OCI-LY7 (cell line): ENCODE measurements around the gene MGRN1. TPM values are rescaled to one million over a fixed set of nuclear protein-coding genes. Genes with fewer than 3 reads are reported as not detected.

Experiments
- BruUV-seq: library from RNA; stranded (reverse); fragments of 400-500 nt; replicated peaks from 2 replicates; lab custom pipeline; 2021; lab: Mats Ljungman, UMichigan
- CTCF ChIA-PET: fragments of 300-600 bp; sonication (Branson Sonifier 250); formaldehyde crosslinking; loops from one replicate; lab custom pipeline; 2022; ENCODE audit warnings: antibody characterized with exemption; ENCODE audit not compliant: unreplicated experiment; lab: Charles Lee
- POLR2A ChIA-PET: fragments of 300-600 bp; sonication (Branson Sonifier 250); formaldehyde crosslinking; loops from one replicate; lab custom pipeline; 2022; ENCODE audit warnings: antibody characterized with exemption; lab: Charles Lee
- DNase-seq: peaks from one replicate; pipeline ENCODE4 v3.0.0-alpha.2; 2015; ENCODE audit warnings: low spot score
- H2AFZ ChIP-seq: fragments of 200-600 bp; sonication (generic), shearing (Covaris generic); 2 replicates; pipeline ENCODE4 v1.6.1; 2014; ENCODE audit warnings: mild to moderate bottlenecking, antibody characterized with exemption, low read length, moderate library complexity
- H3K27ac ChIP-seq: fragments of 200-600 bp; sonication (generic); 2 replicates; pipeline ENCODE4 v1.5.1; 2014; ENCODE audit warnings: mixed run types, low read depth, mild to moderate bottlenecking, moderate library complexity, low read length, inconsistent platforms; ENCODE audit not compliant: poor library complexity, severe bottlenecking
- H3K36me3 ChIP-seq: fragments of 200-600 bp; sonication (generic); 2 replicates; pipeline ENCODE4 v1.6.1; 2014; ENCODE audit warnings: mild to moderate bottlenecking, antibody characterized with exemption, low read length, moderate library complexity, mixed read lengths; ENCODE audit not compliant: insufficient read depth
- H3K4me1 ChIP-seq: fragments of 200-600 bp; sonication (generic); 2 replicates; pipeline ENCODE4 v1.5.1; 2014; ENCODE audit warnings: mild to moderate bottlenecking, low read length; ENCODE audit not compliant: insufficient read depth, poor library complexity, severe bottlenecking
- H3K4me2 ChIP-seq: fragments of 200-600 bp; sonication (generic); 2 replicates; pipeline ENCODE4 v1.6.1; 2014; ENCODE audit warnings: mild to moderate bottlenecking, low read length
- H3K4me3 ChIP-seq: fragments of 200-600 bp; sonication (generic); 2 replicates; pipeline ENCODE4 v1.5.1; 2014; ENCODE audit warnings: mild to moderate bottlenecking, low read depth, low read length; ENCODE audit not compliant: poor library complexity, severe bottlenecking
- H3K79me2 ChIP-seq: fragments of 200-600 bp; sonication (generic); 2 replicates; pipeline ENCODE4 v1.6.1; 2016; ENCODE audit warnings: low read depth, mild to moderate bottlenecking, low read length, moderate library complexity, mixed read lengths; ENCODE audit not compliant: insufficient read depth
- H3K9me2 ChIP-seq: fragments of 200-600 bp; sonication (generic); 2 replicates; pipeline ENCODE4 v1.6.1; 2016; ENCODE audit warnings: mild to moderate bottlenecking, low read length, mixed read lengths; ENCODE audit not compliant: insufficient read depth
- H3K9me3 ChIP-seq: fragments of 200-600 bp; sonication (generic); 2 replicates; pipeline ENCODE4 v1.6.1; 2014; ENCODE audit warnings: mild to moderate bottlenecking, mixed run types, low read length, mixed read lengths
- H4K20me1 ChIP-seq: fragments of 200-600 bp; sonication (generic); 2 replicates; pipeline ENCODE4 v1.6.1; 2014; ENCODE audit warnings: mild to moderate bottlenecking, antibody characterized with exemption, low read length, moderate library complexity, mixed read lengths; ENCODE audit not compliant: insufficient read depth
- EZH2phosphoT487 ChIP-seq: fragments of 200-600 bp; sonication (generic); IDR thresholded peaks from 2 replicates; pipeline ENCODE4 v1.6.1; 2018; ENCODE audit warnings: low read depth, borderline replicate concordance, mild to moderate bottlenecking, mixed run types, antibody characterized with exemption, low read length, moderate library complexity, mixed read lengths
- intact Hi-C: fragments of 100-400 bp; cut with micrococcal nuclease; formaldehyde crosslinking; loops from one replicate; pipeline ENCODE4 v1.10.0; 2022; ENCODE audit not compliant: unreplicated experiment
- total RNA-seq, 2 experiments: library from RNA; depleted of rRNA in 1 of 2; stranded (reverse); fragments of >200 nt in 1 of 2; shearing (Covaris generic) in 1 of 2; gene quantifications; 2 replicates each; pipeline ENCODE4 v1.2.3, GENCODE V29; 2014 to 2022
- TF ChIP-seq, protein P1 (sequence below): fragments of 200-600 bp; sonication (generic); conservative IDR thresholded peaks from 2 replicates; pipeline ENCODE4 v1.5.1; 2014; ENCODE audit warnings: mild to moderate bottlenecking, antibody characterized with exemption, low read length, moderate library complexity, mixed read lengths

MGRN1 gene
- total RNA-seq, 2 experiments from 2014 or later: 14.1 to 43.1 TPM

DNA sequence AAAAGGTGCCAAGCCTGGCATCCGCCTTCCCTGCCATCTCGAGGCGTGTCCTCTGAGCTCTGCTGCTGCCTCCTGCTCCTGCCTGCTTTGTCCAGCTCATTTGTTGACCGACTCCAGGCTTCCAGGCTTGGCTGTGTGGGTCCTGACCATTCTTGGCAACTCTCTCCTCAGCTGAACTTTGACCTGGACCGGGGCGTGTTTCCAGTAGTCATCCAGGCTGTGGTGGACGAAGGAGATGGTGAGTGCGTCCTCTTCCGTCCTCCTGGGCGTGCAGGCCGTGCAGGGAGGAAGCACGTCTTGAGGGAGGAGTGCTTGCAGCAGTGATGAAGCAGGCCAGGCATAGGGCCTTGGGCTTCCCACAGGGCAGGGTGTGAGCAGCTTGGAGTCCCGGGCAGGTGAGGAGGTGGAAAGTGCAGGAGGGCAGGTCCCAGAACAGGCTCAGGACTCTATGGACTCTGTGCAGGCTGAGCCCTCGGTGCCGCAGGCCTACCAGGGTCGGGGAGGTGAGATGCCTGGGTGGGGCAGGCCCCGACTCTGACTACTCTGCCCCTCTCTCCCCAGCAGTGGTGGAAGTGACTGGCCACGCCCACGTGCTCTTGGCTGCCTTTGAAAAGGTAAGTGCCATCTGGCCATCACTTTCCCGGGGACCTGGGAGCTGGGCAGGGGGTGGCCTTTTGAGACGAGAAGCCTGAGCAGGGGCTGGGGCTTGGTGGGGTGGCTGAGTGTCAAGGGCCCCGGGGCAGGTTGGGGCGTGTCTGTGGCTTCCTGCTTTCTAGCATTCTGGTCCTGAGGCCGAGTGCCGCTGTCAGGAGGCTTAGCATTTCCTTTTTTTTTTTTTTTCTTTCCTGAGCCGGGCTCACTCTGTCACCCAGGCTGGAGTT lies 40.2 kb downstream of the MGRN1 start:
- DNase-seq: no peak
- no peak overlapping the region for H3K27ac ChIP-seq
- POLR2A ChIA-PET: no interaction called here

DNA sequence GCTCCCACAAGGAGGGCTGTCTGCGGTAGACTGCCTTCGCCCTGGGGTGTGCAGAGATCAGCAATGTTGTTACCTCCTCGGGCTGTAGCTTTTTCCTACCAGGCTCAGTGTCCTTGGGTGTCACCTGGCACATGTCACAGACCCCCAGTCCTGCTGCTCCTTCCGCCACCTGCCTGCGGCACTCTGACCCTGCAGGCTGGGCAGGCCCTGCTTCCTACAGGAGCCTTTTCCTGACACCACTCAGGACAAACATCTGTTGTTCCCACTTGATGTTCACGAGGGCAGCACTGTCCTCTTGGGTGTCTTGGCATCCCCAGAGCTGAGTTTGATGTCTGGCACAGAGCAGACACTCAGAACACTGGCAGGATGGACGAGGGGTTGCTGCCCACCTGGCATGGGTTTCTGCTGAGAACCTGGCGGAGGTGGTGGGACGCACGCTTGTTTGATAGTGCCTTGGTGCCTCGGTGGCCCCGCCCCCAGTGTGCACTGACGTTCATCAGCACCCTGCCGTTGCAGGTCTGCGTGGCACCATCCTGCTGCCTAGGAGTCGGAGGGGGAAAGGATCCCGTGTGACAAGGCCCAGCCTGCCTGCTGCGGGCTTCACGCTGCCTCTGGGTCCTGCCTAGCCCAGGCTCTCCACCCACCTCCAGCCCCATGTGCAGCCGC lies 42.0 kb downstream of the MGRN1 start:
- H3K4me1 ChIP-seq: no peaks in the 10 kb centered on the region
- H3K79me2 ChIP-seq: no peaks in the 10 kb centered on the region
- peaks cover 29% of the 10 kb centered on the region for H3K36me3 ChIP-seq
- H3K27ac ChIP-seq: no peak overlapping the region
- no peak for TF ChIP-seq EZH2phosphoT487
- TF ChIP-seq, protein P1, sequence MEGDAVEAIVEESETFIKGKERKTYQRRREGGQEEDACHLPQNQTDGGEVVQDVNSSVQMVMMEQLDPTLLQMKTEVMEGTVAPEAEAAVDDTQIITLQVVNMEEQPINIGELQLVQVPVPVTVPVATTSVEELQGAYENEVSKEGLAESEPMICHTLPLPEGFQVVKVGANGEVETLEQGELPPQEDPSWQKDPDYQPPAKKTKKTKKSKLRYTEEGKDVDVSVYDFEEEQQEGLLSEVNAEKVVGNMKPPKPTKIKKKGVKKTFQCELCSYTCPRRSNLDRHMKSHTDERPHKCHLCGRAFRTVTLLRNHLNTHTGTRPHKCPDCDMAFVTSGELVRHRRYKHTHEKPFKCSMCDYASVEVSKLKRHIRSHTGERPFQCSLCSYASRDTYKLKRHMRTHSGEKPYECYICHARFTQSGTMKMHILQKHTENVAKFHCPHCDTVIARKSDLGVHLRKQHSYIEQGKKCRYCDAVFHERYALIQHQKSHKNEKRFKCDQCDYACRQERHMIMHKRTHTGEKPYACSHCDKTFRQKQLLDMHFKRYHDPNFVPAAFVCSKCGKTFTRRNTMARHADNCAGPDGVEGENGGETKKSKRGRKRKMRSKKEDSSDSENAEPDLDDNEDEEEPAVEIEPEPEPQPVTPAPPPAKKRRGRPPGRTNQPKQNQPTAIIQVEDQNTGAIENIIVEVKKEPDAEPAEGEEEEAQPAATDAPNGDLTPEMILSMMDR: no peak
- H3K4me3 ChIP-seq: no peak overlapping the region
- no peak overlapping the region for H3K4me2 ChIP-seq
- no TSS peak for BruUV-seq
- CTCF ChIA-PET: no interaction called here
- no peaks in the 10 kb centered on the region for H3K9me3 ChIP-seq
- intact Hi-C loops: no loop called here
- H2AFZ ChIP-seq: no peak overlapping the region
- DNase-seq: no peak
- H4K20me1 ChIP-seq: no peaks in the 10 kb centered on the region
- POLR2A ChIA-PET: no interaction called here
- no peaks in the 10 kb centered on the region for H3K9me2 ChIP-seq

More for the DNA sequence above, 40.2 kb downstream of the MGRN1 start:
- no peaks in the 10 kb centered on the region for H4K20me1 ChIP-seq
- CTCF ChIA-PET: no interaction called here
- no peak overlapping the region for H3K4me3 ChIP-seq
- no TSS peak for BruUV-seq
- no peaks in the 10 kb centered on the region for H3K79me2 ChIP-seq
- H3K9me3 ChIP-seq: no peaks in the 10 kb centered on the region
- H2AFZ ChIP-seq: no peak overlapping the region
- TF ChIP-seq, protein P1: no peak
- TF ChIP-seq EZH2phosphoT487: no peak
- H3K4me1 ChIP-seq: no peaks in the 10 kb centered on the region
- intact Hi-C loops: no loop called here
- no peak overlapping the region for H3K4me2 ChIP-seq
- H3K9me2 ChIP-seq: no peaks in the 10 kb centered on the region
- peaks cover 29% of the 10 kb centered on the region for H3K36me3 ChIP-seq
